Duodenal mucosa (tissue), 2 donors: Measurements from ENCODE around the gene SPPL3.

ENCODE experiments used
- H3K27ac ChIP-seq: one replicate; pipeline ENCODE4 v1.7.0; 2013; ENCODE audit warnings: low read depth, low read length
- H3K27me3 ChIP-seq, 2 donors: one replicate each; pipeline ENCODE4 v1.7.0; 2013; ENCODE audit warnings: low read length in 2 of 2, control low read depth in 1 of 2; ENCODE audit not compliant: insufficient read depth in 2 of 2, control insufficient read depth in 1 of 2
- H3K36me3 ChIP-seq, 2 donors: one replicate each; pipeline ENCODE4 v1.7.0; 2013; ENCODE audit warnings: low read length in 2 of 2, control low read depth in 1 of 2; ENCODE audit not compliant: insufficient read depth in 2 of 2, control insufficient read depth in 1 of 2
- H3K4me1 ChIP-seq, 2 donors: one replicate each; pipeline ENCODE4 v1.7.0; 2013; ENCODE audit warnings: low read length in 2 of 2, control low read depth in 1 of 2; ENCODE audit not compliant: insufficient read depth in 2 of 2, control insufficient read depth in 1 of 2
- H3K4me3 ChIP-seq, 2 donors: one replicate each; pipeline ENCODE4 v1.7.0; 2013; ENCODE audit warnings: low read length in 2 of 2, low read depth in 1 of 2
- H3K9ac ChIP-seq, 2 donors: one replicate each; pipeline ENCODE4 v1.7.0; 2013; ENCODE audit warnings: low read length in 2 of 2, low read depth in 1 of 2
- H3K9me3 ChIP-seq, 2 donors: one replicate each; pipeline ENCODE4 v1.7.0; 2013; ENCODE audit warnings: low read length in 2 of 2, control low read depth in 1 of 2; ENCODE audit not compliant: control insufficient read depth in 1 of 2

Gene SPPL3

DNA sequence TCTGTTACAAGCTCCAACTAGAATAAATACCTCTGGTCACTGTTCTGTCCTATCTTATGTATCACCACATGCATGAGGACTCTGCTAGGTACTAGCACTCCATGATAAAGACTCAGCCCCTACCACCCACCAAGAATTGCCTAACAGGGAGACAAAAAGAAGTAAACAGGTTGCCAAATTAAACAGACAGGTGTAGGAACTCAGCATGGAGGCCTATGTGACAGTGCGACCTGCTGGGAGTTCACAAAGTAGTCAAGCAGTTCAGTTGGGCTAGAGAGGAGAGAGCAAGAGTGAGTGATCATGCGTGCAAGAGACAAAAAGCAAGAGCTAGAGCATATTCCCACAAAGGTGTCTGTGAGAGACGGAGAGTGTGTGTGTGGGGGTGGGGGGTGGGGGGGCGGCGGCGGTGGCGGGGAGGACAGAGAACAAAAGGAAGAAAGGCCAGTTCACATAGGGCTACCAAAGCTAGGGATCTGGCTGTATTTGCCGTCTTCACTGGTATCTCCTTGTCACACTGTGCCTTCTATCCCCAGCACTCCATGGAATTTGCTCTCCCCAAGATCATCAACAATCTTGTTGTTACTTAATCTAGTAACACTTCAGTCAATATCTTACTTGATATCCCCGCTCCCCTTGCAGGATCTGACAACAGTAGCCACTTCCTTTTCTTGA lies 81.2 kb downstream of the SPPL3 start:
- Histone ChIP-seq H3K36me3 (no peaks in the 10 kb centered on the region), H3K4me3 (no peak overlapping the region), H3K27ac (no peak overlapping the region), H3K9ac (no peak overlapping the region), H3K4me1 (no peaks in the 10 kb centered on the region), H3K27me3 (no peaks in the 10 kb centered on the region), H3K9me3 (no peaks in the 10 kb centered on the region)

DNA sequence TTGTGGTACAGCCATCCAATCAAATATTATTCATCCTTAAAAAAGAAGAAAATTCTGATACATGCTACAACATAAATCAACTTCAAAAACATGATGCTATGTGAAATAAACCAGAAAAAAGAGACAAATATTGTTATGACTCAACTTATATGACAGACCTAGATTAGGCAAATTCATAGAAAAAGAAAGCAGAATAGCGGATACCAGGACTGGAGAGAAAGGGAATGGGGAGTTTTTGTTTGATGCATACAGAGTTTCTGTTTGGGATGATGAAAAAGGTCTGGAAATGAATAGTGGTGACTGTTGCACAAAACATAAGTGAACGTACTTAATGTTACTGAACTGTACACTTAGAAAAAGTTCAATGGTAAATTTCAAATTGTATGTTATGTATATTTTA lies 82.3 kb downstream of the SPPL3 start:
- no peak overlapping the region for H3K9ac ChIP-seq
- no peaks in the 10 kb centered on the region for H3K27me3 ChIP-seq
- no peaks in the 10 kb centered on the region for H3K36me3 ChIP-seq
- H3K27ac ChIP-seq = no peak overlapping the region
- no peak overlapping the region for H3K4me3 ChIP-seq
- H3K9me3 ChIP-seq = no peaks in the 10 kb centered on the region
- H3K4me1 ChIP-seq = no peaks in the 10 kb centered on the region

DNA sequence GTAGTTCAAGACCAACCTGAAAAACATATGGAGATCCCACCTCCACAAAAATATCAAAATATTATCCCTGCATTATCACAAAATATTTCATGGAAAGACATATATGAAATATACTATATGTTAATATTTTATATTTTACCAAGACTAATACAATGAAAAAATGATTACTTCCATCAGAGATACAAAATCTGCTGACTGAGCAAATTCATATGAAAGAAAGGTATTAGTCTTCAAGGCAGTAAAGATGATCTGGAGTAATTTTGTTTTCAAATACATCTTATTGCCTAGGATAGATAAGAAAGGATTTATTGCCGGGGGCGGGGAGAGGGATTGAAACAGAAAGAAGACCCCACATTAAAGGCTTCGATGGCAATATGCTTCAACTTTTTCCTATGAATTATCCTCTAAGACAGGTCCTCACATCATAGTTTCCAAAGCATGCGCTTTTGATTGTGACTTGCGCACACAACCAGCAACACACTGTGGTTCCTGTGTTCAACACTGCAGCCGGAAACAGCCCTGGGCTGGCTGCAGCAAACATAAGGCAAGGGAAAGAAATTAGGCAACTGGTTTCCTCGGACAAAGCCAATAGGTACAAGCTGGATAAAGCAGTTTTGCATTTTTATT lies 83.2 kb downstream of the SPPL3 start:
- H3K9ac ChIP-seq = no peak overlapping the region
- no peaks in the 10 kb centered on the region for H3K27me3 ChIP-seq
- no peaks in the 10 kb centered on the region for H3K36me3 ChIP-seq
- no peaks in the 10 kb centered on the region for H3K9me3 ChIP-seq
- no peak overlapping the region for H3K27ac ChIP-seq
- H3K4me3 ChIP-seq = no peak overlapping the region
- H3K4me1 ChIP-seq = no peaks in the 10 kb centered on the region

DNA sequence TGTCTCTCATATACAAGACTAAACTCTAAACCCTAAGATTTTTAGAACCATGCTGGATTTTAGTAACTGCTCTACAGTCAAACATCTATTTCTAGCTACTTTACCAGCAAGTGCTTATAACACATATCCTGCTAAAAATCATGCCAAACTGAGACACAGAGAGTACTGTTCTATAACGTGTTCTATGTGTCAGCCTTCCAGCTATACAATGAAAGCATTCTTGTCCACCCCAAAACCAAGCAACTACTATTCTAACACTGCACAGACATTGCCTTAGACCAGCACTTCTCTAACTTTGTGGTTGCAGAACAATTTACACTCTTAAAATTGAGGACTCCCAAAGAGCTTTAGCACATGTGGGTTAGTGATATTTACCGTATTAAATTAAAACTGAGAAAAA lies 85.7 kb downstream of the SPPL3 start:
- Histone ChIP-seq H3K36me3 (no peaks in the 10 kb centered on the region), H3K9ac (no peak overlapping the region), H3K9me3 (no peaks in the 10 kb centered on the region), H3K27ac (no peak overlapping the region), H3K4me1 (no peaks in the 10 kb centered on the region), H3K27me3 (no peaks in the 10 kb centered on the region), H3K4me3 (no peak overlapping the region)

DNA sequence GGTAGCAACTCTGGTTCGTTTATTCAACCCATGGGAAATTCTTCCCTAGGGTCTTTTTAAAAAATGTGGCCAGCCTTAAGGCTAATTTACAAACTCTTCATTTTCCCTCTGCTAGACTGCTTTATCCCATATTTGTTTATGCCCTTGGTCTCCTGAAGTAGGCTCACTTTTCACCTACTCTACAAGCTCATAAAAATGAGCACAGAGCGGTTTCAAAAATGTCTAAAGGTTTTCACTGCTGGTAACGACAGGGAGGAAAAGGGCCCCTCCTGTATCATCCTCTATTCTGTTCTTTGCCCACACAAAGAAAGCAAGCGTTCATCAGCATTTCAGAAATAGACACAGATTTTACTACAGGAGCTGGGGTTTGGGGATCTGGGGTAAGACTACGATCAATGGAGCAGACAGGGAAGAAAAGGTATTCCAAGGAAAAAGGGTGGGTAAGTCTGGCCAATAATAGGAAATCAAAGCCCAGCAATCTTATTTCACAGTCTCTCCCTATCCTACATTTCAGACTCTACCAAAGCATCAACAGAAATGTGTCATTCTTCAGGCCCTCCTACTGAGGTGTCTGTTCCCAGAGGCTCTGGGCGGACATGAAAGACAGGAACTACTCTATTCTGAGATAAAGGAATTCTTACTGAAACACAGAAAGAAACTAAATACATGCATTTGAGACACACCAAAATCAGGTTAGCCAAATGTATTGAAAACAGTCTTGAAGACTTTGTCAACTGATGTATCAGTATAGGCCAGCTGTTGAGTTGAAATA lies 86.4 kb downstream of the SPPL3 start:
- H3K27me3 ChIP-seq = no peaks in the 10 kb centered on the region
- no peak overlapping the region for H3K27ac ChIP-seq
- no peaks in the 10 kb centered on the region for H3K9me3 ChIP-seq
- no peaks in the 10 kb centered on the region for H3K4me1 ChIP-seq
- no peak overlapping the region for H3K4me3 ChIP-seq
- H3K36me3 ChIP-seq = no peaks in the 10 kb centered on the region
- H3K9ac ChIP-seq = no peak overlapping the region

DNA sequence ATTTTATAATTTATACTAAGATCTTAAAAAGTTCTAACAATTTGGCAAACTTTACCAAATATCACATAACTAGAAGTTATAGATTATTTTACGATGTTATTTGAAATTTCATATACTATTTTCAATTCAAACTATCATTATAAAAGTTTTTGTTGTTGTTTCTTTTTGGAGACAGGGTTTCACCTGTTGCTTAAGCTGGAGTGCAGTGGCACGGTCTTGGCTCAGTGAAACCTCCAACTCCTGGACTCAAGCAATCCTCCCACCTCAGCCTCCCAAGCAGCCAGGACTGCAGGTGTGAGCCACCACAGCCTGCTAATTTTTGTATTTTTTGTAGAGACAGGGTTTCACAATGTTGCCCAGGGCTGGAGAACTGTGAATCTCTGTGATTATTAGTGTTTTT lies 87.8 kb downstream of the SPPL3 start:
- no peak overlapping the region for H3K27ac ChIP-seq

DNA sequence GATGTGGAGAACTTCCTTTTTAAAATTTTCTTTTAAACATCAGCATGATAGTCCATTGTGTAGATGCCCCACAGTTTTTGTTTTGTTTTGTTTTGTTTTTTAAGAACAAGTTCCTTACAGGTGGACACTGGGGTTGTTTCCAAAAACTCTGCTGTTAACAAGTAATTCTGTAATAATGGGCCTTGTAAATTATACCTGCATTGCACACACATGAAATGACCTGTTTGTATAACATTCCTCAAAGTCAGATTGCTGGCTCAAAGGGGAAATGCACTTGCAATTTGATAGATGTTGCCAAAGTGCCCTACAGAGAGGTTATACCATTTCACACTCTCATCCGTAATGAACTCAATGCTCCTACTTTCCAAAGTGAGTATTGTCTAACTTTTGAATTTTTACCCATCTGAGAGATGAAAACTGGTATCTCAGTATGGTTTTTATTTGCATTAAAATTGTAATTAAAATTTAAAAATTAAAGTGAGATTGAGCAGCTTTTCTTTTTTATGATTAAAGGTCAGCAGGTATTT lies 89.2 kb downstream of the SPPL3 start:
- H3K27ac ChIP-seq = no peak overlapping the region
- no peak overlapping the region for H3K9ac ChIP-seq
- H3K4me1 ChIP-seq = no peaks in the 10 kb centered on the region
- H3K27me3 ChIP-seq = no peaks in the 10 kb centered on the region
- no peaks in the 10 kb centered on the region for H3K9me3 ChIP-seq
- no peak overlapping the region for H3K4me3 ChIP-seq
- peaks cover 3 to 6% of the 10 kb centered on the region in 2 donors for H3K36me3 ChIP-seq

More for the DNA sequence above, 87.8 kb downstream of the SPPL3 start:
- Histone ChIP-seq H3K4me1 (no peaks in the 10 kb centered on the region), H3K9ac (no peak overlapping the region), H3K4me3 (no peak overlapping the region), H3K36me3 (no peaks in the 10 kb centered on the region), H3K9me3 (no peaks in the 10 kb centered on the region), H3K27me3 (no peaks in the 10 kb centered on the region)

DNA sequence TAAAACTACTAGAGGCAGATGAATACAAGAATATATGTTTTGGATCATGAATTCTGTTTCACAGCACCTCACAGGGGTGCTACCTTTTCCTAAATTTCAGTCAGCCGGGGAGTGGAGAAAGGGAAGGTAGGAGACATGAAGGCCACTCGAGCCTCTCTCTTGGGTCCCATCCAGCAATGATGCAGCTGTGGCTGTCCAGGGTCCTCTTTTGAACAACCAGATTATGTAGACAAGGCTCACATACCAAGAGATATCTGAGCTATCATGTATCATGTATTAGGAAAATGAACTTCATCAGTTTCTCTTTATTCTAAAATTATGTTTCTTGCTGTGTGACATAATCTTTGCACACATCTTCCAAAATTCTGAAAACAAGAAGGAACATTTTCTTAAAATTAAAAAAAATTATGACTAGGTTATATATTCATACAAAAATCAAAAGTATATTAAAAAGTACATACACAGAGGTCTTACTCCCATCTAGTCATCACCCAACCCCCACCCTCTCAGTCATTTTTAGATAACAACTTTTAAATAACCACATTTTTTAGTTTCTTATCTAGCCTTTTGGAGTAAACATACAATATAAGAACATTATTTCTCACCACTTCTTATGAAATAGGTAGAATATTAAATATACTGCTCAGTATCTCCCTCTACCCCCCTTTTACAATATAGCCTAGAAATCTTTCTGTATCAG lies 89.8 kb downstream of the SPPL3 start:
- no peaks in the 10 kb centered on the region for H3K4me1 ChIP-seq
- no peaks in the 10 kb centered on the region for H3K9me3 ChIP-seq
- H3K27ac ChIP-seq = no peak overlapping the region
- H3K4me3 ChIP-seq = no peak overlapping the region
- peaks cover 6 to 9% of the 10 kb centered on the region in 2 donors for H3K36me3 ChIP-seq
- H3K9ac ChIP-seq = no peak overlapping the region
- no peaks in the 10 kb centered on the region for H3K27me3 ChIP-seq

DNA sequence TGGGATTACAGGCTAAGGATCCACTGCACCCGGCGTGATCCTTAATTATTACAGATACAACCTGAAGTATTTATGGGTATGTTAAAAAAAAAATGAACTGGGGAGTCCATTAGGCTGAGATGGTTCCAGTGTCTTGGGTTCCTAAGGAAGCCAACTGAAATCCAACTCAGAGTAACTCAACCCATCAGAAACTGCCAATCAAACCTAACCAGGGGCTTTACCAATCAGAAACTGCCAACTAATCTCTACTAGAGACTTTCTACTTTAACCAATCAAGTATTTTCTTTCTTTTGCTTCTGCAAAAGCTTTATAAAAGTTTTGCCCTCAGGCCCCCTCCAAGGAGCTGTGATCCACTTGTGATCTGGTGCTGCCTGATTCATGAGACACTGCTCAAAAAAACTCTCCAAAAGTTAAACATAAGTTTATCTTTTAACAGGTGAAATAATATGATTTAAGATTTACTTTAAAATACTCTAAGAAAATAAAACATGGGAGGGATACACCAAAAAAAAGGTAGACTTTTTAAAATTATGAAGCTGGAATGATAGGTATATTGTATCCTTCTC lies 90.5 kb downstream of the SPPL3 start:
- Histone ChIP-seq H3K4me3 (no peak overlapping the region), H3K36me3 (peaks cover 6 to 11% of the 10 kb centered on the region in 2 donors), H3K4me1 (no peaks in the 10 kb centered on the region), H3K27me3 (no peaks in the 10 kb centered on the region), H3K9ac (no peak overlapping the region), H3K9me3 (no peaks in the 10 kb centered on the region), H3K27ac (no peak overlapping the region)
